ENCODE data around the gene PPFIBP2. TPM values are rescaled to one million over a fixed set of nuclear protein-coding genes. Genes with fewer than 3 reads are reported as not detected.

The PPFIBP2 gene
- total and polyA plus RNA-seq, 2 donors (not counting 1 experiment from before 2014, with no cell fraction given), result 22.3 to 175 TPM

GRCh38 chr11:7694235-7694634, 180.4 kb downstream of the PPFIBP2 start:
- Histone ChIP-seq H3K9me3 (ENCODE audit: control extremely low read depth in 1 of 3, control insufficient read depth in 2 of 3, insufficient read depth in 1 of 3, low read length in 2 of 3) (no peaks in the 10 kb centered on the region), H3K9ac (ENCODE audit: low read length) (no peak overlapping the region), H3K27me3 (replicated peaks in 1 of 4; ENCODE audit: control extremely low read depth in 1 of 4, control insufficient read depth in 3 of 4, insufficient read depth in 4 of 4, low read length in 3 of 4) (peaks cover 0 to 16% (median 15%) of the 10 kb centered on the region in 4 experiments), H3K79me2 (ENCODE audit: control insufficient read depth, insufficient read depth, low read length) (no peaks in the 10 kb centered on the region), H3K4me3 (ENCODE audit: control extremely low read depth in 1 of 5, extremely low read depth in 1 of 5, insufficient read depth in 1 of 5, low read depth in 2 of 5, low read length in 4 of 5) (no peak overlapping the region), H4K20me1 (ENCODE audit: control insufficient read depth, insufficient read depth, low read length, poor library complexity, severe bottlenecking) (no peaks in the 10 kb centered on the region), H3K4me1 (ENCODE audit: control insufficient read depth in 2 of 2, insufficient read depth in 2 of 2, low read length in 2 of 2) (peaks cover 2 to 3% of the 10 kb centered on the region in 2 donors), H3K36me3 (replicated peaks in 1 of 2; ENCODE audit: control extremely low read depth in 1 of 2, control insufficient read depth in 1 of 2, extremely low read depth in 1 of 2, insufficient read depth in 2 of 2, low read length in 1 of 2) (no peaks in the 10 kb centered on the region), H3K27ac (ENCODE audit: low read length in 2 of 2) (no peak overlapping the region), H3K4me2 (replicated peaks; ENCODE audit: low read depth, low read length, poor library complexity, severe bottlenecking) (peak overlapping the region; percentile 36), H2AFZ (ENCODE audit: insufficient read depth, low read depth, low read length, poor library complexity, severe bottlenecking) (no peak overlapping the region)
- Mint-ChIP-seq H3K9me3 (ENCODE audit: insufficient read depth) (no peaks in the 10 kb centered on the region), H3K4me3 (no peak overlapping the region), H3K27ac (no peak overlapping the region), H3K4me1 (no peaks in the 10 kb centered on the region), H3K27me3 (peaks cover 45% of the 10 kb centered on the region)
- TF ChIP-seq CTCF (IDR thresholded peaks at IDR 0.05), result no peak
- TF ChIP-seq EZH2 (IDR thresholded peaks at IDR 0.05; ENCODE audit: borderline replicate concordance, insufficient read depth, low read depth, low read length, poor library complexity, severe bottlenecking), result no peak
- POLR2A ChIA-PET, result no interaction called here
- intact Hi-C loops (cut with micrococcal nuclease), result loop anchor here (1.0 kb wide), 2 partner anchors 550 to 596 kb away; no protein-coding TSS in a partner anchor
- no peak for ATAC-seq (ENCODE audit: low read depth)
- CTCF ChIA-PET, result interaction anchor here (0.6 to 5.6 kb wide), 24 partner anchors 8 to 938 kb away, joined by 3 to 82 read pairs (median 4); partner anchors contain the start of gene OVCH2
- no peak for DNase-seq
- WGBS (ENCODE audit: insufficient coverage), result no CpG with 5 or more reads among the region's 3 CpGs

GRCh38 chr11:7696424-7696823, 182.6 kb downstream of the PPFIBP2 start:
- H3K4me3 ChIP-seq (ENCODE audit: control extremely low read depth in 1 of 5, extremely low read depth in 1 of 5, insufficient read depth in 1 of 5, low read depth in 2 of 5, low read length in 4 of 5), result no peak overlapping the region
- ChIA-PET POLR2A (no interaction called here), CTCF (interaction anchor here (0.9 to 5.6 kb wide), 7 partner anchors 9 to 884 kb away, joined by 3 to 82 read pairs (median 5); no protein-coding TSS in a partner anchor)
- H3K9ac ChIP-seq (ENCODE audit: low read length), result no peak overlapping the region
- H3K79me2 ChIP-seq (ENCODE audit: control insufficient read depth, insufficient read depth, low read length), result no peaks in the 10 kb centered on the region
- DNase-seq (no peak), ATAC-seq (ENCODE audit: low read depth) (no peak)
- peaks cover 2 to 3% of the 10 kb centered on the region in 2 donors for H3K4me1 ChIP-seq (ENCODE audit: control insufficient read depth in 2 of 2, insufficient read depth in 2 of 2, low read length in 2 of 2)
- no peaks in the 10 kb centered on the region for H3K9me3 ChIP-seq (ENCODE audit: control extremely low read depth in 1 of 3, control insufficient read depth in 2 of 3, insufficient read depth in 1 of 3, low read length in 2 of 3)
- no peak for TF ChIP-seq CTCF (IDR thresholded peaks at IDR 0.05)
- TF ChIP-seq EZH2 (IDR thresholded peaks at IDR 0.05; ENCODE audit: borderline replicate concordance, insufficient read depth, low read depth, low read length, poor library complexity, severe bottlenecking), result no peak
- Mint-ChIP-seq H3K4me1 (no peaks in the 10 kb centered on the region), H3K27ac (no peak overlapping the region), H3K4me3 (no peak overlapping the region), H3K27me3 (peaks cover 41% of the 10 kb centered on the region), H3K9me3 (ENCODE audit: insufficient read depth) (no peaks in the 10 kb centered on the region)
- no peaks in the 10 kb centered on the region for H4K20me1 ChIP-seq (ENCODE audit: control insufficient read depth, insufficient read depth, low read length, poor library complexity, severe bottlenecking)
- peaks cover 0 to 21% (median 16%) of the 10 kb centered on the region in 4 experiments for H3K27me3 ChIP-seq (replicated peaks in 1 of 4; ENCODE audit: control extremely low read depth in 1 of 4, control insufficient read depth in 3 of 4, insufficient read depth in 4 of 4, low read length in 3 of 4)
- H3K27ac ChIP-seq (ENCODE audit: low read length in 2 of 2), result no peak overlapping the region
- 77% methylated on average over 4 of the region's 5 CpGs for WGBS (ENCODE audit: insufficient coverage)
- H3K4me2 ChIP-seq (replicated peaks; ENCODE audit: low read depth, low read length, poor library complexity, severe bottlenecking), result no peak overlapping the region
- intact Hi-C loops (cut with micrococcal nuclease), result no loop called here
- H2AFZ ChIP-seq (ENCODE audit: insufficient read depth, low read depth, low read length, poor library complexity, severe bottlenecking), result no peak overlapping the region
- H3K36me3 ChIP-seq (replicated peaks in 1 of 2; ENCODE audit: control extremely low read depth in 1 of 2, control insufficient read depth in 1 of 2, extremely low read depth in 1 of 2, insufficient read depth in 2 of 2, low read length in 1 of 2), result no peaks in the 10 kb centered on the region

Other genes starting within 250 kb of the PPFIBP2 start
- gene OLFML1, start 28.5 kb upstream of the PPFIBP2 start, total RNA-seq, result not detected in 2 replicates
- not detected in 2 replicates for gene OLFML1, start 28.5 kb upstream of the PPFIBP2 start, polyA plus RNA-seq
- gene CYB5R2, start 159.5 kb downstream of the PPFIBP2 start, total RNA-seq, result 4.8 and 5.2 TPM in 2 replicates
- gene CYB5R2, start 159.5 kb downstream of the PPFIBP2 start, polyA plus RNA-seq, result 1.0 and 1.4 TPM in 2 replicates
- not detected in 2 replicates for gene OVCH2, start 192.5 kb downstream of the PPFIBP2 start, total RNA-seq
- not detected in 2 replicates for gene OVCH2, start 192.5 kb downstream of the PPFIBP2 start, polyA plus RNA-seq

All from B cell (primary cell).